Spleen (tissue), 7 donors: Measurements from ENCODE around the gene CDH13.

Experiments
- CTCF ChIP-seq, 11 experiments: fragments of 200-600 bp in 7 of 11; fragments of 450-650 bp in 4 of 11; sonication (generic) in 4 of 11; IDR thresholded peaks in 8 of 11; conservative IDR thresholded peaks in 3 of 11; 1 replicate in 7 of 11; 2 replicates in 4 of 11; pipeline versions ENCODE4 v1.4.0 to v1.8.0; 2016 to 2021; ENCODE audit warnings: antibody characterized with exemption in 11 of 11, inconsistent platforms in 4 of 11, mild to moderate bottlenecking in 1 of 11
- POLR2A ChIP-seq, 3 donors: fragments of 450-650 bp; IDR thresholded peaks; one replicate each; pipeline ENCODE4 v1.5.1; 2017; ENCODE audit warnings: antibody characterized with exemption in 3 of 3, mild to moderate bottlenecking in 1 of 3
- POLR2AphosphoS5 ChIP-seq, 3 donors: sonication (generic); formaldehyde crosslinking; IDR thresholded peaks; one replicate each; pipeline ENCODE4 v1.5.1; 2017; ENCODE audit warnings: antibody characterized with exemption in 3 of 3
- donor health status: DM: no; HTN: no; CAD: no; lungs with moderate emphysema.
- donor health status: DM: no; HTN: no; CAD: no.
- donor health status: DM: no; HTN: no; CAD: no.

- TF ChIP-seq POLR2A (IDR thresholded peaks at IDR 0.05) (no peak), CTCF (IDR thresholded peaks at IDR 0.05 in 8 of 11, conservative IDR thresholded peaks at IDR 0.05 in 3 of 11) (no peak), POLR2AphosphoS5 (IDR thresholded peaks at IDR 0.05) (no peak)
Observed at GRCh38 chr16:82855471-82855870, 228.7 kb downstream of the CDH13 start.
